Fibroblast of skin of right biceps (primary cell): Measurements from ENCODE around the gene BTBD2.

Experiments used
- DNase-seq: peaks from one replicate; pipeline ENCODE4 v3.0.0-alpha.2; 2013

Gene BTBD2

DNA sequence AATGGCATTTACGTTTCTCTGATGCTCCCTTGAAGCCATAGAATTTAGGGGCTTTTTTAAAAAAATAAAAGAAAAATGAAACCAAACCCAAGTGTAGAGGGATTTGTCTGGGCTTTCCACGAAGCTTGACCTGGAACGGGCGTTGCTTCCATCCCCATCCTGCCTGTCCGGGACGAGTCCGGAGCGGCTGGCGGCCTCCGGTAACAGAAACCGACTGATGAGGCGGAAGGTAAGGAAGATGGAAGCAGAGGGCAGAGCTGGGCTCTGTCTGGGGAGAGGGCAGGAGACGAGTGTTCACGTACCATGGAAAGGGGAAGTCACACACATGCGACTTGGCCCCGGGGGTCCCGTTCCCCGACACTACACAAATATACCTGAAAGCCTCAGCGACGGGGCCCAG, 34.3 kb downstream of the BTBD2 start:
- DNase-seq: no peak

- no peak for DNase-seq
Measured at GRCh38 chr19:1980809-1981181, 34.7 kb downstream of the BTBD2 start.

DNA sequence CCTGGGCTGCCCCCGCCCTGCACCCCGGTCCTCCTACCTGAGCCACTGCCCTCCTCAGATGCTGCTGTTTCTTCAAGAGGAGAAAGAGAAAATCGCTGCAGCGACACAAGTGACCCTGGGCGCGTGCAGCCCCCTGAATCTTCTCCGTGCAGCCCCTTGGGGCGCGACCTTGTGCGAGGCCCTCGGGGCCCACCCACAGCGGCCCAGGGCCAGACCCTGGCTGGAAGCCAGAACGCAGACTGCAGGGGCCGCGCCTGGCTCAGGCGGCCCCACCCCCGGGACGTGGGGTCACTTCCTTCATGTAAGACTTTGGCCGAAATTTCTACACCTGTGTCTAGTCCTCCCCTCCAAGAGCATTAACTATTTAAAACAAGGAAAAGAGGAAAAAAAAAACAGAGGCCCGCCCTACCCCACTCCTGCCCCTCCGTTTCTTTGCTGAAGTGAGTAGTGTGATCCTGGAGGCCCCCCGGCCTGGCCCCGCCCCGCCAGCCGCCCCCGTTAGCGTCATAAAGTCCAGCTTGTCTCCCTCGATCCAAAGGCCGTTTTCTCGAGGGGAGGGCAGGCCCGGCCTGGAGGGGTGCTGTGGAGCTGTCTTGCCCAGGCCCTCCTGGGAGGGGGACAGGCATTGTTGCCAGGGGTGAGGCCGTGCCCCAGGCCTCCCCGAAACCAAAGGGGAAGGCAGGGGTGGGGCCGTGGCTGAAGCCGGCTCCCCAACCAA, 35.3 kb downstream of the BTBD2 start:
- DNase-seq: no peak

DNA sequence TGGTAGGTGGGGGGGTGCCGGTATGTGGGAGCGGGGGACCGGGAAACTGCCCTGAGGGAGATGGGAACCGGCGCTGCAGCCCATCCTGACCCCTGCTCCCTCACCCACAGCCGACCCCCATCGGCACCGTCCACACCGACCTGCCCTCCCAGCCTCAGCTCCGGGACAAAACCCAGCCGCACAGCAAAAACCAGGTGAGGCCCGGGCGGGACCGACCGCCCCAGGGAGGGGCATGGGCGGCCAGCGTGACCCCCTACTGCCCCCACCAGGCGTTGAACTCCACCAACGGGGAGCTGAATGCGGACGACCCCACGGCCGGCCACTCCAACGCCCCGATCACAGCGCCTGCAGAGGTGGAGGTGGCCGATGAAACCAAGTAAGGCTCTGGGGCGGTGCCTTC, 35.9 kb downstream of the BTBD2 start:
- no peak for DNase-seq

GRCh38 chr19:1979017-1979416, 36.5 kb downstream of the BTBD2 start:
- DNase-seq: no peak

DNA sequence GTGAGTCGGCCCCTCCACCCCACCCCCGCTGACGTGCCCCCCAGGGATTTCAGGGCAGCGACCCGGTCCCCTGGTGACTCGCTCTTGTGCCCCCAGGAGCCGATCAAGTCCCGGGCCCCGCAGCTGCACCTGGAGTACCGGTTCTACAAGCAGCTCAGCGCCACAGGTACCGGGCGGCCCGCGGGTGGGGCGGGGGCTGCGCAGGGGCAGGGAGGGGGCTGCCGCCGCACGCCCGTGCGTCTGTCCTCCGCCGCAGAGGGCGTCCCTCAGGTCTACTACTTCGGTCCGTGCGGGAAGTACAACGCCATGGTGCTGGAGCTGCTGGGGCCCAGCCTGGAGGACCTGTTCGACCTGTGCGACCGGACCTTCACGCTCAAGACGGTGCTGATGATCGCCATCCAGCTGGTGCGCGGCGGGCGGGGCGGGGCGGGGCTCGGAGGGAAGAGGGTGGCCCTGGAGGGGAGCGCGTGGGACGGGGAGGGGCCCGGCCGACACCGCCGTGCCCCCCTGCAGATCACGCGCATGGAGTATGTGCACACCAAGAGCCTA, 37.1 kb downstream of the BTBD2 start:
- no peak for DNase-seq

- DNase-seq: no peak
Measured at GRCh38 chr19:1977120-1977519, 38.4 kb downstream of the BTBD2 start.

- DNase-seq: no peak
Measured at GRCh38 chr19:1975162-1975480, 40.4 kb downstream of the BTBD2 start.

DNA sequence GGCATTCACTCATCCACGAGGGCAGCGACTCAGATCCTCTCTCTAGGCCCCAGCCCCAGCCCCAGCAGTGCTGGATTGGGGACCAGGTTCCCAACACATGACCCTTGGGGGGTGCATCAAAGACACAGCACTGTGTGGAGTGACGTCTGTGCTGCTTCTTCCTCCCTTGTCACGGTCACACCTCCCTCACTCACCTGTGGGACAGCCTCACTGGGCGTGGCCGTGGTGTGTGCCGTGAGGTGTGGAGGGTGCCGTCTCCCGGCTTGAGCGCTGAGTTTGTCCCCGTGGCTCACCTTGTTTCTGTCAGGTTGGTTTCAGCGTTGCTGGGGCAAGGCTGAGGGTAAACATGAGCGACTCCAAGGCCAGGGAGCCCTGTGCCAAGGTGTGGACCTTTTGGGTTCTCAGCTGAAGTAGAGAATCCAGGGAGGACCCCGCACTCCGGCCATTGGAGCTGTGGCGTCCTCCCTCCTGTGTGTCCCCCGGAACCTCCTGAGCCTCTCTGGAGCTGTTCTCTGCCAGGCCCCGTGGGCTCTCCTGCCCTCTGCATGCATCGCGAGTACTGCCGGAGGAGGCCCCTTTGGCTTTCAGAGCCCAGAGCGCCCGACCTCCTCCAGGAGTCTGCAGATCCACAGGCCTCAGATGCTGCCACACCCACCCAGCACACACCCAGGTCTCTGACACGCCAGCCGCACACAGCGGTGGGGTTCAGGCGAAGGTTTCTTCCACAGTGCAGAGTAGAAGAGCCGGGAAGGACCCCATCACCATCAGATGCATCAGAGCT, 40.9 kb downstream of the BTBD2 start:
- no peak for DNase-seq

DNA sequence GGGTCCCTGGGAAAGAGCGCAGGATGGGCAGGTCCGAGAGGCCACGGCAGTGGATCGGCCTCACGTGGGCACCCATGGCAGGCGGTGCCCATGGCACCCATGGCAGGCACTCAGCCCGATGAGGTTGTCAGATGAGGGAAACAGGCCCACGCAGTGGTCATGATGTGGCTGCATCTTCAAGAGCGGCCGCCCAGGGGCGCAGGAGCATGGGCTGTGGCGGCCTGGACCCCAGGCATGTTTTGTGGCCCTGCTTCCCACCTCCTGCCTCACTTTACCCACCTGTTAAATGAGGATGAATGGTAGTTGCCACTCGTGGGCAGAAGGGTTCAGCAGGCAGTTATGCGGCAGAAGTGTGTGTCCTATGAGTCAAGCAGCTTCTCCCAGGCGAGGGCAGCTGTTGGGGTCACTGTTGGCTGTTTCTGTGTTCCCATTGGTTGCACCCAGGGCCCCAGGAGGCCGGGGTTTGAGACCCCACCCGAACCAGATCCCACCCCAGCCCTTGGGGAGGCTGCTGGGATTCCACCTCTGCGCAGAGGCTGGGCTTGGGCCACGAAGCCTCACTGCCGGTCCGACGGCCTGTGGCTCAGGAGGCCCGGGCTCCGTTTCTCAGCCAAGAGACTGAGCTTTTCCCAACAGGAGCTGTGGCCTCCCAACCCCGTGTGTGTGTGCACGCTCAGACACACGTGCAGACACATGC, 44.6 kb downstream of the BTBD2 start:
- no peak for DNase-seq

GRCh38 chr19:1970003-1970805, 45.3 kb downstream of the BTBD2 start:
- DNase-seq: no peak

DNA sequence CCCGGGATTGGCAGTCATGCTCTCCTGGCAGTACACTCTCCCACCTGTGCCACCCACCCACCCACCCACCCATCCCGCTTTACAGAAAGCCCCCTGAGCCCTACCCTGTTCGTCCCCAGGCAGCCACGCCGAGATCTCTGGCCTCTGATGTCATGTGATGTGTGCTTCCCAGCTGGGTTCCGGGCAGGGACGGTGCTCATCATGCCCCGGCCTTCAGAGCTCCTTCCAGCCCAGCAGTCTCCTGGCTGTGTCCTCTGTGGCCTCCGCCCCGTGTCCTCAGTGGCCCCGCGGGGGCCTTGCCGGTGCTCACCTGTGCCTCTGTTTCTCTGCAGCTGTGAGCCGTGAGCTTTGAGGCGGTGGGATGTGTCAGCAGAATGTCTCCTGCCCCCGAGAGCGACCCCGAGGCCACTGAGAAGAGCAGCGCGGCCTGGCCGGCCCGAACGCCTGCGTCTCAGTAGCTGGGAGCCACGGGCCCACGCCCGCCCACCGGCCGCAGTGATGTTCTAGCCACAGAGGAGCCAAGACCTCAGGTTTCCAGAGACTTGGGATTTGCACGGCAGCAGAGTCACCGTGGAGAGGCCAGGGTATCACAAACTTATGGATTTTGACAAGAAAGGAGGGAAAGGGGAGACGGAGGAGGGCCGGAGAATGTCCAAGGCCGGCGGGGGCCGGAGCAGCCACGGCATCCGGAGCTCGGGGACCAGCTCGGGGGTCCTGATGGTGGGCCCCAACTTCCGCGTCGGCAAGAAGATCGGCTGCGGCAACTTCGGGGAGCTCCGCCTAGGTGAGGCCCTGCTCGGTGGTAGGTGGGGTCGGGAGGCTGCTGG, 46.1 kb downstream of the BTBD2 start:
- DNase-seq: no peak

GRCh38 chr19:1968279-1969175, 47.0 kb downstream of the BTBD2 start:
- no peak for DNase-seq

DNA sequence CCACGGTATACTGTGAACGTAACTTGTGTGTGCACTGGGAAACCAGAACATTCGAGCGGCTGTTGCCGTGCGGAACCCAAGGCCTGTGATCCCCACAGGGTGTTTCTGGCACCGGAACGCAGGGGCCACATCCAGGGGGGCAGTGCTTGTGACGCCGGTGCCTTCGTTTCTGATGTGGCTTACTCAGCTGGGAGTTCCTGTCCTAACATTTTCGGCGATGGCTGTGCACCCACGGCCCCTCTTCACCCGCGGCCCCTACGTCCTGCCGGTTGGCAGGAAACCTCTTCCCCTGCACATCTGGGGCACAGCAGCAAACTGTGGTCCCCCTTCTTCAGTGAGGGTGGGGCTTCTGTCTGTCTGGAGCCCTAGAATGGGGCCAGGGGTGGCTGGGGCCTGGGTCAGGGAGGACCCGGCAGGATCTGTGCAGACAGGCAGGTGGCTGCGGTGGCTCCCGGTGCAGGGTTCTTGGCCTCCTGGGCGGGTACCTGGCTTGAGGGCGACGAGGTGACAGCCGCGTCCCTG, 48.4 kb downstream of the BTBD2 start:
- DNase-seq: no peak

DNA sequence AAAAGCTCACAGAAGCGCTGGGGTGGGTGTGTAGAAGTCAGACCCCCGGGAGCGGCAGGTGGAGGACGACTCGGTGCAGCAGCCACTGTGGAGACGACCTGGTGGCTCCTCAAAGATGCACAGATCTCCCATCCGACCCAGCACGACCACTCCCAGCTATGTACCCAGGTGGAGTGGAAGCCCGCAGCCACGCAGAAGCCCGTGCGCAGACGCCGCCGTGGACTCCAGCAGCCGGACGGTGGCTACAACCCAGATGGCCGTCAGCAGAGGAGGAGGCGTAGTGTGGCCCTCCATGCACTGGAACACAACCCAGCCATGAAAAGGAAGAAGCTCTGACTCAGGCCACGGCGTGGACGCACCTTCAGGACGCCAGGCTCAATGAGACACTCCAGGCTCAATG, 52.8 kb downstream of the BTBD2 start:
- DNase-seq: no peak

DNA sequence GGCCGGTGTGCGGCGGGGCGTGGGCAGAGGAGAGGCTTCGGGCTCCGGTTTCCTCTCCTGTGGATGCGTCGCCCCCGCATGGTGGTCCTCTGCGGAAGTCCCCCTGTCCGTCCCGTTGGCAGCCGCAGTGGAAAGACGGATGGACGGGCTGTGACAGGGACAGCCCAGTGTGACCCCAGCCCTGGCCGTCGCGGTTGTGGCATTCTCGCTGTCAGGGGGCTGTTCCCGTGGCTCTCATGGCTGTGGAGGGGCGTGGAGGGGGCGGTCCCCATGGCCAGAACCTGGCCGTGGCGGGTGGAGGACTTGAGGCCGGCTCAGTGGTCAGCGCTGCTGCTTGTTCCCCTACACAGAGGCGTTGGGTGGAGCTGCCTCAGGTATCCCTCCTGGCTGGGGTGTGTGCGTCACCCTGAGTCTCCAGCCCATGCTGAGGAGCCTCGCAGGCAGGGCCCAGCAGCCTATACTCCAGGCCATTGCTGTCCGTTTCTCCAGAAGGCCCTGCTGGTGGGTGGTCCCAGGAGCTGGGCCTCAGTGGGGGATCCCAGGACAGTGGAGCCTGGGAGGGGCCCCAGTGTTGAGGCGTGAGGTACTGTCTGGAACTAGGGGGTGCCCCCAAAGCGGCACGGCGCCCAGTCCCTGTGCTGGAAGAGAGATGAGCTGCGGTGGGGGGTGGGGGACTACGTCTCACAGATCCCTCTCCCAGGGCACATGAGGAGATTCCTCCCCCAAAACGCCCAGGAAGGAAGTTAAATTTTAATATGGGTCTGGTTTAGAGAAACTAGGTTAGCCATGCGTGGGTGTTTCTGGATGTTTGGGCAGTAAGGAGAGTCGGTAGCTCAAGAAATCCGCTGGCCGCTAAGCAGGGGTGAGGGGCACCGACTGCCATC, 54.3 kb downstream of the BTBD2 start:
- no peak for DNase-seq

GRCh38 chr19:1959928-1960589, 55.5 kb downstream of the BTBD2 start:
- DNase-seq: no peak

DNA sequence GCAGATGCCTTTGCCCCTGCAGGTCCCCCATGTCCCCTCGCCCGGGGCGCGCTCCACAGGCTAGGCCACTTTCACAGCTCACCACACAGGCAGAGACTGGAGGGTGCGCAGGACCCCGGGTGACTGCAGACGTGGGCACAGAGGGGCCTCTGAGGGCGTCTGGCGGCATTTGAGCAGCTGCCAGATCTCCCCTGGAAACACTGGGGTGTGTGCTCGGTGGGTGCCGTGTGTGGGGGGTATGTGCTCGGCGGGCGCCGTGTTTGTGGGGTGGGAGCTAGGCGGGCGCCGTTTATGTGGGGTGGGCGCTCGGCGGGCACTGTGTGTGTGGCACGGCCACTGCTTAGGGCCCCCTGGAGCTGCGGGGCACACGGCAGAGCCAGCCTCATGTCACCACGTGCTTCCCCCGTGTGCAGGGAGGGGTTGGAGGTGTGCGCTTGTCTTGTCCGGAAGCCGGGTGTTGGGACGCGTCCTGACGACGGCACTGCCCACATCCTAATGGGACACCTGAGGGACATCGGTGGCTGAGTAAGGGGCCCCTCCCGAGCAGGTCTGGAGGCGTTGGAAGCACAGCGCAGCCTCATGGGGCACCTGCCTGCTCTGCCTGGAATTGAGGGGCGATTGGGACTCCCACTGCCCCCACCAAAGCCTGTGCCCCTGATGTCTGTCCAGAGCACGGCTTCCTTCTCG, 57.8 kb downstream of the BTBD2 start:
- no peak for DNase-seq
